GM19035 (cell line): ENCODE data around the gene UBE2Q1.
A peak's percentile ranks its signal among the peaks of the same experiment; 100 is the strongest.

Experiments
- ATAC-seq: cut with Tn5 transposase; IDR thresholded peaks from one replicate; pipeline ENCODE4 v1.9.1; 2021; ENCODE audit not compliant: unreplicated experiment

UBE2Q1 gene

GRCh38 chr1:154557939-154558719 lies at the start of gene UBE2Q1:
Gene UBE2Q1 (minus strand): TSS chr1:154558662. CDS start chr1:154558553, 109 bp downstream.
- peak; percentile 17 for ATAC-seq

DNA sequence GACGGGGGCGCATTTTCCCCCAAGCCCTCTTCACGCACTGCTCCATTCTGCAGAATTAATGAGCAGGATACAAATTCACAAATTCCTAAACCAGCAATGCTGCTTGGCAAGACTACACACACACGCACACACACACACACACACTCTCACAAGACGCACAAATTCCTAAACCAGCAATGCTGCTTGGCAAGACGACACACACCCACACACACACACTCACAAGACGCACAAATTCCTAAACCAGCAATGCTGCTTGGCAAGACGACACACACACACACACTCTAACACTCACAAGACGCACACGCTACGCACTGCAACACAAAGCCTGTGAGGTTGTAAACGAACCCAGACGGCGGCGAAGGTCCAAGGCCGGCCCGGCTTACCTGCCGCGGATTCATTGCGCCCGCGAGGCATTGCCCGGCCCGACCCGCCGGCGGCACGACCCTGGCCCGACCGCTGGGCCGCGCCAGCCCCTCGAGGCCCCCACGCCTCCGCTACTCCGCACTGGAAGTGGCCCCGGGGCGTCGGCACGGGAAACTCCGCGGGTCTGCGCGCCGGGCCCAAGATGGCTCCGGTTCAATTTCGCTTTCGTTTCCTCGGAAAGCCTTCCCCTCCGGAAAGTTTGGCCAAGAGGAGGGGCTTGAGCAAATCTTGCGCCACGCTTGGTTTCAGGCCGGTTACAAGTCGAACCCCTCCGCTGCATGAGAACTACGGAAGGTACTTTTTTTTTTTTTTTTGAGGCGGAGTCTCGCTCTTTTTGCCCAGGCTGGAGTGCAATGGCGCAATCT lies 49.3 kb upstream of the UBE2Q1 start, which contains the start of gene ADAR:
Gene ADAR (minus strand): TSS at position 578 of the 788 bp plus-strand sequence. CDS start 180 bp downstream, at position 398.
- ATAC-seq, result peak; percentile 81

GRCh38 chr1:154607106-154607608 lies 48.7 kb upstream of the UBE2Q1 start:
- ATAC-seq, result no peak

GRCh38 chr1:154605534-154605933 lies 47.1 kb upstream of the UBE2Q1 start:
- no peak for ATAC-seq

- no peak for ATAC-seq
These were observed 44.9 kb upstream of the UBE2Q1 start for GRCh38 chr1:154603317-154603716.

- ATAC-seq, result no peak
These were observed 41.2 kb upstream of the UBE2Q1 start for GRCh38 chr1:154599658-154600057.

DNA sequence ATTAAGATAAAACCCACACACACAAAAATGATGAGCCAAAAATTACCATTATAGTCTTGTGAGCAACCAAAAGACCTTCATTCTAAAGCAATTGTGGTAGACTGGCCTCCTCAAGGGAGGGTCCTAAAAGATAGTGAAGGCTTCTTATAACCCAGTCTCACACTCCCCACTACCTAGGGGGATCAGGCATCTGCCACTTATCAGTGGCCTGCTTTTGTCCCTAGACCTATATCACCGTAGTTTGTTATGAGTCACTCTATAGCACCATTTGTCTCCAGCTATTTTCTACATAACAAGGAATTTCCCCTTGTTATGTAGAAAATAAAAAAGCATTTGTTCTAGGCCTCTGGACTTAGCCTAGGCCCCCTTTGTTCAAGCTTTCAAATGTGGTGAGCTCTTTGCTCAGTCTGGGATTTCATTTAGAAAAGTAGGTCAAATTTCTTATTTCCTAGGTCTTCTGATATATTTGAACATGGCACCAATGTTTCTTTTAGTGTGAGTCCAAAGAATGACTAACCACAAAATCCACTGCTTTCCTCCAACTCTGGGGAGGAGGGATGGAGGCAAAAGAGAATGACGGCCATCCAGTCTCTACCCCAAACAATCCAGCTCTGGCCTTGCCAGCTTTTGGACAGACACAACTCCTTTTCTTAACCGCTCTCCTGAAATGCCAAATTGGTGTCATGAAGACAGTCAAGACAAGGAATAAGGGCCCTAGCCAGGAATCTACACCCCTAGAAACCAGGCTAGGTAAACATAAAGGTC lies 40.6 kb upstream of the UBE2Q1 start:
- ATAC-seq, result no peak

DNA sequence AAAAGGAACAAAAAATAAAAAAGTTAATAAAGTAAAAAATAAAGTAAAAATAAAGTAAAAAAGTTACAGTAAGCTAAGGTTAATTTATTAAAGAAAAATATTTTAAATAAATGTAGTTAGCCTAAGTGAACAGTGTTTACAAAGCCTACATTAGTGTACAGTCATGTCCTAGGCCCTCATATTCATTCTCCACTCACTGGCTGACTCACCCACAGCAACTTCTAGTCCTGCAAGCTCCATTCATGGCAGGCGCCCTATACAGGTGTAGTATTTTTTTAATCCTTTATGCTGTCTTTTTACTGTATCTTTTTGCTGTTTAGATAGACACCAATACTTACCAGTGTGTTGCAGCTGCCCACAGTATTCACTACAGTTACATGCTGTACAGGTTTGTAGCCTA lies 37.2 kb upstream of the UBE2Q1 start:
- ATAC-seq, result no peak

DNA sequence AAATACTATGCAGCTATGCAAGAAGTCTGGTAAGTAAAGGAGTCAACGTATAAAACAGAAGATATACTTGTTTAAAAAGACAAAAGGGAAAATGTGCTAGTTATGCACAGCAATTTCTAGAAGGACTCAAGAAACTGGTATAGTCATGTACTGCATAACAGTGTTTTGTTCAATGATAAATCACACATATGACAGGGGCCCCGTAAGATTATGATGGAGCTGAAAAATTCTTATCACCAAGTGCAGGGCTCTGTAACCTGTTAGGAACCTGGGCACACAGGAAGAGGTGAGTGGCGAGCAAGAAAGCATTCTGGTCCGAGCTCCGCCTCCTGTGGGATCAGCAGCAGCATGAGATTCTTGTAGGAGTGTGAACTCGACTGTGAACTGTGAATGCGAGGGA lies 36.3 kb upstream of the UBE2Q1 start:
- no peak for ATAC-seq

GRCh38 chr1:154593390-154593789 lies 34.9 kb upstream of the UBE2Q1 start:
- ATAC-seq, result no peak

DNA sequence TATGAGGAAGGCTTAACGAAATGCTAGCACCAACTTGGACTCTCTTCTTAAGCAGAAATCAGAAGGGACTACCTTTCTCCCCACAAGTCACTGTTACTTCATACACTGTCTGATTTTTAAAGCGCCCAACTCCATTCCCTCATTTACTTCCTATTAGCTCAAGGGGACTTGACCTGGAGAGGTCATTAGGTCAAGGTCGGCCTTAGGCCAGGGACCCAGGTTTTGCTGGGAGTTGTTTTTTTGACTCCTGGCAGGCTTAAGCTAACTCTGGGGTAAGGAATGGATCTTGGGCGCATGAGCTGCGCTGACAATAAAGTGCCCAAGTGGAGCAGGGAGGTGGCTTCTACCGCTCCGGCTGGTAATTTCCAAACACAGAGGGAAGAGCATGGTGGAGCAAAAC lies 32.7 kb upstream of the UBE2Q1 start:
- no peak for ATAC-seq

- no peak for ATAC-seq
These were observed 32.3 kb upstream of the UBE2Q1 start for GRCh38 chr1:154590756-154591155.

DNA sequence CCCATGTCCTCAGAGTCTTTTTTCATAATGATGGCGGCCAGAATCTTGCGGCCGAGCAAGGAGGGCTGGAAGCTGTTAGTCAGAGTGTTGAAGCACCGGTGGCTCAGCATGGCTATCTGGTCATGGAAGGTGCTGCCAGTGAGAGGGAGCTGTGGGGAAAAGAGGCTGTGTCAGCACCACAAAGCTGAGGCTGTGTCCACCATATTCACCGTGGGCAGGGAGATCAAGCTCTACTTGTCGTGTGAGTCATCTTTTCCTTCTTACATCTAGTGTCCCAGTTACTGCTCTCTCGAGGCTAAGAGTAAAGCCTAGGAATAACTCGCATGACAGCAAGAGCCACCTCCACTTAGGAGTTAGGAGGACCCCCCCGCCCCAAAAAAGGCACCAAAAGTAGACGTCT lies 31.3 kb upstream of the UBE2Q1 start:
- ATAC-seq, result no peak

DNA sequence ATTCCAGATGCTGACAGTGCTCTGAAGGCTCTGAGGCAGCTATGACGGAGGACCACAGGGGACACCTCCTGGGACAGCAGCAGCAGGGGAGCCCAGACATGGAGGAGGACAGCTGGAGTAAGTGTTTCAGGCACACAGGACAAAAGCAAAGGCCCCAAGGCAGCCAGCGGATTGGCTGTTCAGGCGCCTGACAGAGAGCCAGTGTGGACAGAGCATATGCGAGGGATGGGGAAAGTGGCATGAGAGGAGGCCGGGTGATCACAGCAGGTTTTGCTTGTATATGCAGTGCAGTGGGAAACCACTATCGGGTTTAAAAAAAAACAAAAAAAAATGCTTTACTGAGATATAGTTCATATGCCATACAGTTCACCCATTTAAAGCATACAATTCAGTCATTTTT lies 28.2 kb upstream of the UBE2Q1 start:
- ATAC-seq, result no peak

- no peak for ATAC-seq
These were observed 27.8 kb upstream of the UBE2Q1 start for GRCh38 chr1:154586231-154586630.

DNA sequence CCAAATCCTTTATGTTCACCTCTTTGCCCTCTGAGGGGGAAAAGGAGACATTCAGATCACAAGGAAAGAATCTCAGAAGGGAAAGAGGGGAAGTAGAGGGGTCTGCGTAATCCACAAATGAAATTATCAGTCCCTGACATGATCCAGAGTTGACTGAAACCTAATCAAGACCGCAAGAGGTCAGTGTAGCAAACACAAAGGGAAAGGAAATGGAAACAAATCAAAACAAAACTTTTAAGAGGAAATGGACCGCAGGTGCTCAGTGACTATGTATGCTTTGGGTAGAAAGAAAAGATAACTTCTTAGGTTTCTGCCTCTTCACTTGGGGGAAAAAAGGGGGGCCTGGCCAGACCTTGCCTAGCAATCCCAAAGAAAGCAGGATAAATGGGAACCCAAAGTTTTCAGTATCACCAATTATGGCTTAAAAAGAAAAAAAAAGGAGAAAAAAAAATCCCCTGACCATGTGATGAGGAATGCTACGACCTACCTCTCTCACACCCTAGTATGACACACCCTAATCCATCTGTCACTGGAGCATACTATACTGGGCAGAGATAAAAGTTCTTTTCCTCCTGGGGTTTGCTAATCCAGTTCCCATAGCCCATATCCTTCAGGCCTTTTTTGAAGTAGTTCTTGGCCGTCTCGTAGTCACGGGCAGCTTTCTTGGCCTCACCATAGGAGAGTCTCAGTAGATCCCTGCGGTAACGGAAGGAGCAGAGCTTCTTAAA lies 26.0 kb upstream of the UBE2Q1 start:
- no peak for ATAC-seq

- ATAC-seq, result no peak
These were observed 25.3 kb upstream of the UBE2Q1 start for GRCh38 chr1:154583773-154584172.

GRCh38 chr1:154582885-154583284 lies 24.4 kb upstream of the UBE2Q1 start:
- ATAC-seq, result no peak

GRCh38 chr1:154581766-154582165 lies 23.3 kb upstream of the UBE2Q1 start:
- ATAC-seq, result no peak

- no peak for ATAC-seq
These were observed 20.9 kb upstream of the UBE2Q1 start for GRCh38 chr1:154579374-154579773.

DNA sequence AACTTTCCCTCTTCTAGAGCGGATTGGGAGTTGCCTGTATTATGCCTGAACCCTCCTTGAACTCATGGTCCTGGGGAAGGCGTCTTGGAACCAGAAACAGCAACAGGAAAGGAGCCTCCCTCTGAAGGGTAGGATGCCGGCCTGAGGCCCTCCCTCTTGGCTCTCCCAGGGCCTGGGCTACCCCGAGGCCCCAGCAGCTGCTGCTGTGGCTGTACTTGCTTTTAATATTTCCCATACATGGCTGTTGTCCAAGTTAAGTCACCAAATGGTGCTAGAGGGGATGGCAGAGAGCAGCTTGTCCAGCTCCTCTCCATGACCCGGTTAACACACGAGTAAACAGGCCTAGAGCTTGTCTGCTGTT lies 19.6 kb upstream of the UBE2Q1 start:
- no peak for ATAC-seq
